ENCODE results near the gene PWWP2A. TPM values are rescaled to one million over a fixed set of nuclear protein-coding genes. Genes with fewer than 3 reads are reported as not detected.

Gene PWWP2A
- total RNA-seq, 4 donors from 2014 or later: 18.3 to 34.7 (median 28.8) TPM

DNA sequence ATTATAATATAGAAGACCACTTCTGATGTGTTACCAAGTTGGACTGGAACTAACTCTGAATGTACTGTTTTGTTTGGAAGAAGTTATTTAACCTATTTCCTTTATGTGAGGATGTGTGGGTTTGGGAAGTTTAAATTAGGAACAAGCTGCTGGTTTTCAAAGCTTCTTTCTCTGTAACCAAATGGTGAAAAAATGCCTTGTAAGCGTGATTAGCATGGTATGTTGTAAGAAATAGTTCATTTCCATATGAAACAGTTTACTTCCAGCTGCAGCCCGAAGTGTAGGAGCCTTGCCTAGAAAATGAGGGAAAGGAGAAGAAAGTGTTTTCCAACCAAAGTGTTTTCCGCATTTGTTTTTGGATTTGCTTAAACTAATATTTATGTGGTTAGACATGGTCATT is 74.3 kb downstream of the PWWP2A start:
- Histone ChIP-seq H3K36me3 (peaks cover 0 to 76% of the 10 kb centered on the region in 2 donors), H3K27ac (no peak overlapping the region), H3K9me3 (no peaks in the 10 kb centered on the region), H3K4me1 (no peaks in the 10 kb centered on the region), H3K27me3 (no peaks in the 10 kb centered on the region), H3K4me3 (no peak overlapping the region)
- 58 to 75% methylated on average over 3 of the region's 3 CpGs for WGBS, 2 donors (ENCODE audit: low coverage in 1 of 2)
- TF ChIP-seq, protein P1, sequence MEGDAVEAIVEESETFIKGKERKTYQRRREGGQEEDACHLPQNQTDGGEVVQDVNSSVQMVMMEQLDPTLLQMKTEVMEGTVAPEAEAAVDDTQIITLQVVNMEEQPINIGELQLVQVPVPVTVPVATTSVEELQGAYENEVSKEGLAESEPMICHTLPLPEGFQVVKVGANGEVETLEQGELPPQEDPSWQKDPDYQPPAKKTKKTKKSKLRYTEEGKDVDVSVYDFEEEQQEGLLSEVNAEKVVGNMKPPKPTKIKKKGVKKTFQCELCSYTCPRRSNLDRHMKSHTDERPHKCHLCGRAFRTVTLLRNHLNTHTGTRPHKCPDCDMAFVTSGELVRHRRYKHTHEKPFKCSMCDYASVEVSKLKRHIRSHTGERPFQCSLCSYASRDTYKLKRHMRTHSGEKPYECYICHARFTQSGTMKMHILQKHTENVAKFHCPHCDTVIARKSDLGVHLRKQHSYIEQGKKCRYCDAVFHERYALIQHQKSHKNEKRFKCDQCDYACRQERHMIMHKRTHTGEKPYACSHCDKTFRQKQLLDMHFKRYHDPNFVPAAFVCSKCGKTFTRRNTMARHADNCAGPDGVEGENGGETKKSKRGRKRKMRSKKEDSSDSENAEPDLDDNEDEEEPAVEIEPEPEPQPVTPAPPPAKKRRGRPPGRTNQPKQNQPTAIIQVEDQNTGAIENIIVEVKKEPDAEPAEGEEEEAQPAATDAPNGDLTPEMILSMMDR (IDR thresholded peaks at IDR 0.05): no peak
- TF ChIP-seq POLR2A (IDR thresholded peaks at IDR 0.05) (no peak), EP300 (IDR thresholded peaks at IDR 0.05) (no peak), POLR2AphosphoS5 (IDR thresholded peaks at IDR 0.05) (no peak)
- ATAC-seq: no peak

DNA sequence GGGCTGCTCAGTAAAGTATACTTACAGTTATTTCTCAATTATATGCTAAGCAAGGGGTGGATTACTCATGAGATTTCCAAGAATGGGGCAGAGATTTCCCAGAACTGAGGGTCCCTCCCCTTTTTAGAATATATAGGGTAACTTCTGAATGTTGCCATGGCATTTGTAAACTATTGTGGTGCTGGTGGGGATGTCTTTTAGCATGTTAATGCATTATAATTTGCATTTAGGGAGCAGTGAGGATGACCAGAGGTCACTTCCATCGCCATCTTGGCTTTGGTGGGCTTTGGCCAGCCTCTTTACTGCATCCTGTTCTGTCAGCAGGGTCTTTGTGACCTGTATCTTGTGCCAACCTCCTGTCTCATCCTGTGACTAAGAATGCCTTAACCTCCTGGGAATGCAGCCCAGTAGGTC is 74.9 kb downstream of the PWWP2A start:
- TF ChIP-seq EP300 (IDR thresholded peaks at IDR 0.05) (no peak), POLR2A (IDR thresholded peaks at IDR 0.05) (no peak), POLR2AphosphoS5 (IDR thresholded peaks at IDR 0.05) (no peak)
- TF ChIP-seq, protein P1 (IDR thresholded peaks at IDR 0.05): no peak
- H3K4me3 ChIP-seq: no peak overlapping the region
- no peaks in the 10 kb centered on the region for H3K4me1 ChIP-seq
- no peak overlapping the region for H3K27ac ChIP-seq
- WGBS, 2 donors (ENCODE audit: low coverage in 1 of 2): 89% methylated on average over 1 of the region's 1 CpG; no CpG with 5 or more reads in 1 of the 2 donors
- H3K36me3 ChIP-seq: peaks cover 0 to 76% of the 10 kb centered on the region in 2 donors
- H3K27me3 ChIP-seq: no peaks in the 10 kb centered on the region
- H3K9me3 ChIP-seq: no peaks in the 10 kb centered on the region
- no peak for ATAC-seq

DNA sequence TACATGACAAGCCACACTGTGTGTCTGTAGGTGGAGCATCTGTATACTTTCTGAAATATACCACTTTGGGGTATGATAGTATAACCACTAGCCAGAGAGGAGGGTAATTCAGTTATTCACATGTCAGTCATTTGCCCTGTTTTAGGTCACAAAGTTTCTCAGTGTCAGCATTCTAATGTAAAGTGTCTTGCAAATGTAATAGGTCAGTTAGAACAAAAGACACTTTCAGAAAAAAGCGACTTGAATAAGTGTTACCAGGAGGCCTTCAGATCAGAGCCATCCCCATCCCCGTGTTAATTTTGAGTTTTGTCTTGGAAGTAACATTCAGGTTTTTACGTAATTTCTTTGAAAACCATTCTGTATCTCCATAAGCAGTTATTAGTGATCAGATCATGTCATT is 76.6 kb downstream of the PWWP2A start:
- TF ChIP-seq POLR2AphosphoS5 (IDR thresholded peaks at IDR 0.05): no peak
- TF ChIP-seq POLR2A (IDR thresholded peaks at IDR 0.05): no peak
- TF ChIP-seq, protein P1 (IDR thresholded peaks at IDR 0.05): no peak
- no peak for TF ChIP-seq EP300 (IDR thresholded peaks at IDR 0.05)

More for the DNA sequence above, 76.6 kb downstream of the PWWP2A start:
- ATAC-seq: no peak
- Histone ChIP-seq H3K27me3 (no peaks in the 10 kb centered on the region), H3K36me3 (peaks cover 0 to 85% of the 10 kb centered on the region in 2 donors), H3K9me3 (no peaks in the 10 kb centered on the region), H3K27ac (no peak overlapping the region), H3K4me1 (no peaks in the 10 kb centered on the region), H3K4me3 (no peak overlapping the region)
- 82 to 89% methylated on average over 3 of the region's 3 CpGs for WGBS, 2 donors (ENCODE audit: low coverage in 1 of 2)

Other genes starting within 250 kb of the PWWP2A start
- 1 to 10 TPM in 3 of 4 donors, under 1 TPM in 1; 0.67 to 5.3 (median 3.0) TPM for gene ADRA1B, start 203.0 kb downstream of the PWWP2A start, total RNA-seq
- gene TTC1, start 110.3 kb downstream of the PWWP2A start, total RNA-seq: 10 to 100 TPM; 39.3 to 62.9 (median 58.9) TPM
- not detected for gene FABP6, start 110.1 kb upstream of the PWWP2A start, total RNA-seq
- gene CCNJL, start 193.1 kb upstream of the PWWP2A start, total RNA-seq: 1 to 10 TPM in 1 of 4 donors, under 1 TPM in 3; 0.35 to 1.9 (median 0.65) TPM